B cell (primary cell): Measurements from ENCODE around the gene PTGDR. TPM values are rescaled to one million over a fixed set of nuclear protein-coding genes. Genes with fewer than 3 reads are reported as not detected.

Experiments
- ATAC-seq: fragments of 200-7000 bp; cut with Tn5 transposase; one replicate; pipeline ENCODE4 v1.10.0; 2021; ENCODE audit warnings: low read depth, mild to moderate bottlenecking, moderate number of reproducible peaks, moderate library complexity
- CTCF ChIA-PET: fragments of 350-600 bp; sonication (Branson Sonifier 250); formaldehyde crosslinking; loops from one replicate; lab custom pipeline; 2021; ENCODE audit warnings: antibody characterized with exemption, inconsistent platforms; lab: Charles Lee
- POLR2A ChIA-PET: fragments of 350-600 bp; sonication (Branson Sonifier 250); formaldehyde crosslinking; loops from one replicate; lab custom pipeline; 2021; ENCODE audit warnings: antibody characterized with exemption; lab: Charles Lee
- DNase-seq: peaks from one replicate; pipeline ENCODE4 v3.0.0; 2013
- H2AFZ ChIP-seq: 2 replicates; pipeline ENCODE4 v1.6.1; 2012; ENCODE audit warnings: mild to moderate bottlenecking, low read depth, low read length; ENCODE audit not compliant: insufficient read depth, poor library complexity, severe bottlenecking
- H3K27ac ChIP-seq, 2 donors: 1 replicate in 1 of 2; 2 replicates in 1 of 2; pipeline ENCODE4 v1.5.1; 2012 to 2013; ENCODE audit warnings: low read length in 2 of 2, mild to moderate bottlenecking in 2 of 2, moderate library complexity in 1 of 2
- H3K27me3 ChIP-seq, 4 experiments: fragments of 200-600 bp in 1 of 4; sonication (generic) in 1 of 4; replicated peaks in 1 of 4; 1 replicate in 2 of 4; 2 replicates in 2 of 4; pipeline versions ENCODE4 v1.6.1 to v1.7.0; 2013 to 2016; ENCODE audit warnings: low read length in 3 of 4, mild to moderate bottlenecking in 2 of 4, mixed read lengths in 1 of 4, moderate library complexity in 1 of 4; ENCODE audit not compliant: insufficient read depth in 4 of 4, control insufficient read depth in 3 of 4; ENCODE audit errors: control extremely low read depth in 1 of 4
- H3K36me3 ChIP-seq, 2 experiments: replicated peaks in 1 of 2; 1 replicate in 1 of 2; 2 replicates in 1 of 2; pipeline versions ENCODE4 v1.6.1 to v1.7.1; 2013; ENCODE audit warnings: low read length in 1 of 2; ENCODE audit not compliant: insufficient read depth in 2 of 2, control insufficient read depth in 1 of 2; ENCODE audit errors: control extremely low read depth in 1 of 2, extremely low read depth in 1 of 2
- H3K4me1 ChIP-seq, 2 donors: fragments of 200-600 bp in 1 of 2; sonication (generic) in 1 of 2; 1 replicate in 1 of 2; 2 replicates in 1 of 2; pipeline versions ENCODE4 v1.5.1 to v1.6.1; 2013 to 2017; ENCODE audit warnings: low read length in 2 of 2; ENCODE audit not compliant: control insufficient read depth in 2 of 2, insufficient read depth in 2 of 2
- H3K4me2 ChIP-seq: replicated peaks from 2 replicates; pipeline ENCODE3; 2012; ENCODE audit warnings: mild to moderate bottlenecking, low read depth, low read length; ENCODE audit not compliant: poor library complexity, severe bottlenecking
- H3K4me3 ChIP-seq, 5 experiments: fragments of 200-600 bp in 1 of 5; sonication (generic) in 1 of 5; 1 replicate in 3 of 5; 2 replicates in 2 of 5; pipeline versions ENCODE4 v1.5.1 to v1.7.0; 2011 to 2016; ENCODE audit warnings: low read length in 4 of 5, mild to moderate bottlenecking in 4 of 5, low read depth in 2 of 5, control low read depth in 1 of 5, moderate library complexity in 1 of 5; ENCODE audit not compliant: insufficient read depth in 1 of 5; ENCODE audit errors: control extremely low read depth in 1 of 5, extremely low read depth in 1 of 5
- H3K79me2 ChIP-seq: fragments of 200-600 bp; sonication (generic); one replicate; pipeline ENCODE4 v1.6.0; 2016; ENCODE audit warnings: low read length; ENCODE audit not compliant: control insufficient read depth, insufficient read depth
- H3K9ac ChIP-seq: fragments of 200-600 bp; sonication (generic); 2 replicates; pipeline ENCODE4 v1.6.1; 2017; ENCODE audit warnings: mild to moderate bottlenecking, low read length, moderate library complexity
- H3K9me3 ChIP-seq, 3 donors: one replicate each; pipeline versions ENCODE4 v1.6.1 to v1.7.1; 2013; ENCODE audit warnings: low read length in 2 of 3; ENCODE audit not compliant: control insufficient read depth in 2 of 3, insufficient read depth in 1 of 3; ENCODE audit errors: control extremely low read depth in 1 of 3
- H4K20me1 ChIP-seq: 2 replicates; pipeline ENCODE4 v1.6.0; 2012; ENCODE audit warnings: mild to moderate bottlenecking, low read length; ENCODE audit not compliant: insufficient read depth, control insufficient read depth, poor library complexity, severe bottlenecking
- H3K27ac Mint-ChIP-seq: one replicate; pipeline ENCODE4 v1.8.0; 2021; ENCODE audit warnings: mixed read lengths
- H3K27me3 Mint-ChIP-seq: one replicate; pipeline ENCODE4 v1.8.0; 2021; ENCODE audit warnings: mixed read lengths
- H3K4me1 Mint-ChIP-seq: one replicate; pipeline ENCODE4 v1.8.0; 2021; ENCODE audit warnings: mixed read lengths
- H3K4me3 Mint-ChIP-seq: one replicate; pipeline ENCODE4 v1.8.0; 2021; ENCODE audit warnings: mixed read lengths
- H3K9me3 Mint-ChIP-seq: one replicate; pipeline ENCODE4 v1.8.0; 2022; ENCODE audit warnings: mixed read lengths; ENCODE audit not compliant: insufficient read depth
- EZH2 ChIP-seq: IDR thresholded peaks from 2 replicates; pipeline ENCODE4 v1.6.1; 2012; ENCODE audit warnings: borderline replicate concordance, low read depth, mild to moderate bottlenecking, moderate library complexity, low read length; ENCODE audit not compliant: insufficient read depth, poor library complexity, severe bottlenecking
- WGBS: methylation state at CpG from one replicate; pipeline ENCODE4 v1.1.5; 2013; ENCODE audit warnings: missing lambda C conversion rate; ENCODE audit not compliant: insufficient coverage; 5-methylcytosine and 5-hydroxymethylcytosine counted together
- intact Hi-C: fragments of 100-400 bp; cut with micrococcal nuclease; formaldehyde crosslinking; loops from one replicate; pipeline ENCODE4 v1.10.0; 2022
- polyA plus RNA-seq: library from polyadenylated mRNA; depleted of rRNA; stranded (reverse); fragments of >200 nt; gene quantifications from 2 replicates; pipeline ENCODE4 v1.2.3, GENCODE V29; 2012
- total RNA-seq, 2 donors: library from RNA; stranded (reverse); fragments of 120-200 nt in 1 of 2; gene quantifications; 1 replicate in 1 of 2; 2 replicates in 1 of 2; pipeline versions ENCODE4 v1.2.3 to v1.2.4, GENCODE V29; 2013 to 2022
- TF ChIP-seq, protein P1 (sequence below): fragments of 200-600 bp; IDR thresholded peaks from one replicate; pipeline ENCODE4 v1.8.0; 2022; ENCODE audit warnings: antibody characterized with exemption, mild to moderate bottlenecking

Gene PTGDR
- total and polyA plus RNA-seq, 2 donors (not counting 1 experiment from before 2014, with no cell fraction given), result 0.04 TPM; not detected in 1

- Histone ChIP-seq H3K9me3 (no peaks in the 10 kb centered on the region), H3K9ac (no peak overlapping the region), H4K20me1 (no peaks in the 10 kb centered on the region), H3K4me1 (no peaks in the 10 kb centered on the region), H3K27me3 (no peaks in the 10 kb centered on the region), H3K36me3 (no peaks in the 10 kb centered on the region), H3K27ac (no peak overlapping the region), H3K79me2 (no peaks in the 10 kb centered on the region), H2AFZ (no peak overlapping the region), H3K4me2 (no peak overlapping the region), H3K4me3 (no peak overlapping the region)
- no peak overlapping the region for H3K27ac Mint-ChIP-seq
- TF ChIP-seq, protein P1, sequence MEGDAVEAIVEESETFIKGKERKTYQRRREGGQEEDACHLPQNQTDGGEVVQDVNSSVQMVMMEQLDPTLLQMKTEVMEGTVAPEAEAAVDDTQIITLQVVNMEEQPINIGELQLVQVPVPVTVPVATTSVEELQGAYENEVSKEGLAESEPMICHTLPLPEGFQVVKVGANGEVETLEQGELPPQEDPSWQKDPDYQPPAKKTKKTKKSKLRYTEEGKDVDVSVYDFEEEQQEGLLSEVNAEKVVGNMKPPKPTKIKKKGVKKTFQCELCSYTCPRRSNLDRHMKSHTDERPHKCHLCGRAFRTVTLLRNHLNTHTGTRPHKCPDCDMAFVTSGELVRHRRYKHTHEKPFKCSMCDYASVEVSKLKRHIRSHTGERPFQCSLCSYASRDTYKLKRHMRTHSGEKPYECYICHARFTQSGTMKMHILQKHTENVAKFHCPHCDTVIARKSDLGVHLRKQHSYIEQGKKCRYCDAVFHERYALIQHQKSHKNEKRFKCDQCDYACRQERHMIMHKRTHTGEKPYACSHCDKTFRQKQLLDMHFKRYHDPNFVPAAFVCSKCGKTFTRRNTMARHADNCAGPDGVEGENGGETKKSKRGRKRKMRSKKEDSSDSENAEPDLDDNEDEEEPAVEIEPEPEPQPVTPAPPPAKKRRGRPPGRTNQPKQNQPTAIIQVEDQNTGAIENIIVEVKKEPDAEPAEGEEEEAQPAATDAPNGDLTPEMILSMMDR, result peak; percentile 89
- no peak for TF ChIP-seq EZH2
- peak; percentile 28 for ATAC-seq
- H3K4me1 Mint-ChIP-seq, result no peaks in the 10 kb centered on the region
- POLR2A ChIA-PET, result no interaction called here
- intact Hi-C loops, result loop anchor here (1.0 to 5.0 kb wide), 2 partner anchors 174 to 253 kb away; partner anchors contain the start of genes GPR137C and TXNDC16
- H3K27me3 Mint-ChIP-seq, result peaks cover 19% of the 10 kb centered on the region
- peak; percentile 60 for DNase-seq
- CTCF ChIA-PET, result interaction anchor here (0.7 to 3.3 kb wide), 20 partner anchors 9 to 1004 kb away, joined by 3 to 15 read pairs (median 4); no protein-coding TSS in a partner anchor
- H3K9me3 Mint-ChIP-seq, result no peaks in the 10 kb centered on the region
- H3K4me3 Mint-ChIP-seq, result no peak overlapping the region
Observed at GRCh38 chr14:52299692-52300278, 32.3 kb downstream of the PTGDR start.

GRCh38 chr14:52303236-52303635, 35.7 kb downstream of the PTGDR start:
- H3K27ac Mint-ChIP-seq, result no peak overlapping the region
- 61% methylated on average over 2 of the region's 4 CpGs for WGBS

More at GRCh38 chr14:52303236-52303635, 35.7 kb downstream of the PTGDR start:
- Histone ChIP-seq H3K9ac (no peak overlapping the region), H4K20me1 (no peaks in the 10 kb centered on the region), H3K4me2 (no peak overlapping the region), H3K27me3 (no peaks in the 10 kb centered on the region), H3K36me3 (no peaks in the 10 kb centered on the region), H3K4me1 (no peaks in the 10 kb centered on the region), H2AFZ (no peak overlapping the region), H3K27ac (no peak overlapping the region), H3K9me3 (no peaks in the 10 kb centered on the region), H3K79me2 (no peaks in the 10 kb centered on the region), H3K4me3 (no peak overlapping the region)
- Mint-ChIP-seq H3K27me3 (peaks cover 19% of the 10 kb centered on the region), H3K9me3 (no peaks in the 10 kb centered on the region), H3K4me1 (no peaks in the 10 kb centered on the region), H3K4me3 (no peak overlapping the region)
- ChIA-PET CTCF (no interaction called here), POLR2A (no interaction called here)
- no peak for TF ChIP-seq EZH2
- TF ChIP-seq, protein P1, result no peak
- ATAC-seq, result no peak
- intact Hi-C loops, result no loop called here
- DNase-seq, result no peak
